Measurements from ENCODE around the gene PIK3R2.

The PIK3R2 gene

GRCh38 chr19:18168673-18169381 is 15.9 kb downstream of the PIK3R2 start:
- TF ChIP-seq TEAD4 (IDR thresholded peaks at IDR 0.05) (no peak), EGR1 (IDR thresholded peaks at IDR 0.05) (no peak), EP300 (IDR thresholded peaks at IDR 0.05; ENCODE audit: borderline replicate concordance) (no peak), REST (IDR thresholded peaks at IDR 0.05; ENCODE audit: low read depth) (no peak), MAX (IDR thresholded peaks at IDR 0.05) (no peak), ZBTB7A (IDR thresholded peaks at IDR 0.05; ENCODE audit: low read depth) (no peak), CREB1 (IDR thresholded peaks at IDR 0.05; ENCODE audit: low read depth) (no peak), FOXM1 (IDR thresholded peaks at IDR 0.05; ENCODE audit: borderline replicate concordance, low read depth) (no peak), TCF12 (IDR thresholded peaks at IDR 0.05; ENCODE audit: low read depth) (no peak)

- TF ChIP-seq YY1 (IDR thresholded peaks at IDR 0.05; ENCODE audit: low read depth) = no peak
Measured at GRCh38 chr19:18170714-18171255, 17.8 kb downstream of the PIK3R2 start.

GRCh38 chr19:18171605-18172327 is 18.8 kb downstream of the PIK3R2 start:
- TF ChIP-seq NFIC (IDR thresholded peaks at IDR 0.05) (peak; percentile 40), ZBTB7A (IDR thresholded peaks at IDR 0.05; ENCODE audit: low read depth) (no peak), USF1 (IDR thresholded peaks at IDR 0.05) (no peak)

- no peak for TF ChIP-seq REST (IDR thresholded peaks at IDR 0.05; ENCODE audit: low read depth)
- TF ChIP-seq USF1 (IDR thresholded peaks at IDR 0.05) = no peak
- TF ChIP-seq EP300 (IDR thresholded peaks at IDR 0.05; ENCODE audit: borderline replicate concordance) = no peak
- TF ChIP-seq ZBTB7A (IDR thresholded peaks at IDR 0.05; ENCODE audit: low read depth) = no peak
- TF ChIP-seq YY1 (IDR thresholded peaks at IDR 0.05; ENCODE audit: low read depth) = no peak
- no peak for TF ChIP-seq RAD21 (IDR thresholded peaks at IDR 0.05; ENCODE audit: low read depth)
- no peak for TF ChIP-seq TAF1 (IDR thresholded peaks at IDR 0.05; ENCODE audit: low read depth)
- TF ChIP-seq MAX (IDR thresholded peaks at IDR 0.05) = no peak
- TF ChIP-seq CREB1 (IDR thresholded peaks at IDR 0.05; ENCODE audit: low read depth) = no peak
- TF ChIP-seq FOXM1 (IDR thresholded peaks at IDR 0.05; ENCODE audit: borderline replicate concordance, low read depth) = no peak
Measured at GRCh38 chr19:18172331-18173053, 19.5 kb downstream of the PIK3R2 start.

GRCh38 chr19:18173054-18173571 is 20.1 kb downstream of the PIK3R2 start:
- TF ChIP-seq TAF1 (IDR thresholded peaks at IDR 0.05; ENCODE audit: low read depth) (no peak), MAX (IDR thresholded peaks at IDR 0.05) (no peak), RAD21 (IDR thresholded peaks at IDR 0.05; ENCODE audit: low read depth) (no peak), CEBPB (IDR thresholded peaks at IDR 0.05) (no peak), NFIC (IDR thresholded peaks at IDR 0.05) (no peak), YY1 (IDR thresholded peaks at IDR 0.05; ENCODE audit: low read depth) (no peak), TEAD4 (IDR thresholded peaks at IDR 0.05) (no peak), TCF12 (IDR thresholded peaks at IDR 0.05; ENCODE audit: low read depth) (no peak), FOXM1 (IDR thresholded peaks at IDR 0.05; ENCODE audit: borderline replicate concordance, low read depth) (no peak), USF1 (IDR thresholded peaks at IDR 0.05) (no peak), EGR1 (IDR thresholded peaks at IDR 0.05) (no peak), EP300 (IDR thresholded peaks at IDR 0.05; ENCODE audit: borderline replicate concordance) (no peak), ZBTB7A (IDR thresholded peaks at IDR 0.05; ENCODE audit: low read depth) (no peak; the same call in 1 of the 2 replicates), CREB1 (IDR thresholded peaks at IDR 0.05; ENCODE audit: low read depth) (no peak), REST (IDR thresholded peaks at IDR 0.05; ENCODE audit: low read depth) (no peak)
